Adipocyte (in vitro differentiated cells): ENCODE measurements around the gene ZDHHC11.
"Not testable (repeated sequence)": the region's sequence is repeated elsewhere in the genome, so short reads cannot be mapped to it uniquely, and the experiment has no call there.

Experiments used
- DNase-seq: peaks from one replicate; pipeline ENCODE4 v3.0.0-alpha.2; 2015; ENCODE audit warnings: low read depth
- H3K27me3 ChIP-seq: replicated peaks from 2 replicates; pipeline ENCODE4 v1.7.0; 2013; ENCODE audit warnings: mild to moderate bottlenecking, low read length, moderate library complexity; ENCODE audit not compliant: control insufficient read depth, insufficient read depth
- H3K36me3 ChIP-seq: 2 replicates; pipeline ENCODE4 v1.7.0; 2013; ENCODE audit warnings: low read length, mild to moderate bottlenecking, moderate library complexity; ENCODE audit not compliant: control insufficient read depth, insufficient read depth, severe bottlenecking
- H3K4me1 ChIP-seq: 2 replicates; pipeline ENCODE4 v1.7.0; 2013; ENCODE audit warnings: mild to moderate bottlenecking, low read length, moderate library complexity; ENCODE audit not compliant: control insufficient read depth, insufficient read depth
- H3K4me3 ChIP-seq: 2 replicates; pipeline ENCODE4 v1.7.0; 2013; ENCODE audit warnings: mild to moderate bottlenecking, low read length, moderate library complexity
- H3K9ac ChIP-seq: 2 replicates; pipeline ENCODE4 v1.7.0; 2013; ENCODE audit warnings: mild to moderate bottlenecking, low read length, moderate library complexity
- H3K9me3 ChIP-seq: 2 replicates; pipeline ENCODE4 v1.7.0; 2013; ENCODE audit warnings: mild to moderate bottlenecking, low read length, moderate library complexity; ENCODE audit not compliant: control insufficient read depth

Gene ZDHHC11

DNA sequence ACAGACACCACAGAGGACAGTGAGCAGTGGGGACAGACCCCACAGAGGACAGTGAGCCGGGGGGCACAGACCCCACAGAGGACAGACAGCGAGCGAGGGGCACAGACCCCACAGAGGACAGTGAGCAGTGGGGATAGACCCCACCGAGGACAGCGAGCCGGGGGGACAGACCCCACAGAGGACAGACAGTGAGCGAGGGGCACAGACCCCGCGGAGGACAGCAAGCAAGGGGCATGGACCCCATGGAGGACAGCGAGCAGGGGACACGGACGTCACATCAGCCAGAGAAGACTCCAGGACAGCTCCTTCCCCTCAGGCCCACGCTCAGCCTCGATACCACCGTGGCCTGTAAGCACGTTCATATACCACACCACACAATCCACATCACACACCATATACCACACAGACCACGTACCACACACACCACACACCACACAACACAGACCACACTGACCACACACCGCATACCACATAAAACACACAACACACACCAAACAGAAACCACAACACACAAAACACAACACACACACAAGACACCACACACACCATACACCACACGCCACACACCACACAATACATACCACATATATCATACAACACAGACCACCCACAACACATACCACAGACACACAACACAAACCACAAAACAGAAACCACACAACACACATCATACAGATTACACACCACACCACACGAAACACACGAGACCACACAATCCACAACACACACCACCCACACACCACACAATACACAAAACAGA lies 5.2 kb upstream of the ZDHHC11 start:
- no peaks in the 10 kb centered on the region for H3K9me3 ChIP-seq
- DNase-seq, result no peak
- H3K27me3 ChIP-seq, result peaks cover 18% of the 10 kb centered on the region
- H3K4me3 ChIP-seq, result no peak overlapping the region
- H3K4me1 ChIP-seq, result no peaks in the 10 kb centered on the region
- H3K9ac ChIP-seq, result no peak overlapping the region
- H3K36me3 ChIP-seq, result no peaks in the 10 kb centered on the region

DNA sequence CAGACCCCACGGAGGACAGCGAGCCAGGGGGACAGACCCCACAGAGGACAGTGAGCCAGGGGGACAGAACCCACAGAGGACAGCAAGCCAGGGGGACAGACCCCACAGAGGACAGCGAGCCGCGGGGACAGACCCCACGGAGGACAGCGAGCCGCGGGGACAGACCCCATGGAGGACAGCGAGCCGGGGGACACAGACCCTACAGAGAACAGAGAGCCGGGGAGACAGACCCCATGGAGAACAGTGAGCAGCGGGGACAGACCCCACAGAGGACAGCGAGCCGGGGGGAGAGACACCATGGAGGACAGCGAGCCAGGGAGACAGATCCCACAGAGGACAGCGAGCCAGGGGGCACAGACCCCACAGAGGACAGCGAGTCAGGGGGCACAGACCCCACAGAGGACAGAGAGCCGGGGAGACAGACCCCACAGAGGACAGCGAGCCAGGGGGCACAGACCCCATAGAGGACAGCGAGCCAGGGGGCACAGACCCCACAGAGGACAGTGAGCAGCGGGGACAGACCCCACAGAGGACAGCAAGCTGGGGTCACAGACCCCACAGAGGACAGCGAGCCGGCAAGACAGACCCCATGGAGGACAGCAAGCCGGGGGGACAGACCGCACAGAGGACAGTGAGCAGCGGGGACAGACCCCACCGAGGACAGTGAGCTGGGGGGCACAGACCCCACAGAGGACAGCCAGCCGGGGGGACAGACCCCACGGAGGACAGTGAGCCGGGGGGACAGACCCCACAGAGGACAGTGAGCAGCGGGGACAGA lies 4.4 kb upstream of the ZDHHC11 start:
- no peaks in the 10 kb centered on the region for H3K9me3 ChIP-seq
- no peaks in the 10 kb centered on the region for H3K4me1 ChIP-seq
- DNase-seq, result no peak
- no peak overlapping the region for H3K9ac ChIP-seq
- peaks cover 26% of the 10 kb centered on the region for H3K27me3 ChIP-seq
- no peaks in the 10 kb centered on the region for H3K36me3 ChIP-seq
- H3K4me3 ChIP-seq, result no peak overlapping the region

DNA sequence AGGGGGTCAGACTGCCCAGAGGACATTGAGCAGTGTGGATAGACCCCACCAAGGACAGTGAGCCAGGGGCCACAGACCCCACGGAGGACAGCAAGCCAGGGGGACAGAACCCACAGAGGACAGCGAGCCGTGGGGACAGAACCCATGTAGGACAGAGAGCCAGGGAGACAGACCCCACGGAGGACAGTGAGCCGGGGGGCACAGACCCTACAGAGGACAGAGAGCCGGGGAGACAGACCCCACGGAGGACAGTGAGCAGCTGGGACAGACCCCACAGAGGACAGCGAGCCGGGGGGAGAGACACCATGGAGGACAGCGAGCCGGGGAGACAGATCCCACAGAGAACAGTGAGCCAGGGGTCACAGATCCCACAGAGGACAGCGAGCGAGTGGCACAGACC lies 3.4 kb upstream of the ZDHHC11 start:
- H3K4me1 ChIP-seq, result no peaks in the 10 kb centered on the region
- peaks cover 33% of the 10 kb centered on the region for H3K27me3 ChIP-seq
- no peaks in the 10 kb centered on the region for H3K9me3 ChIP-seq
- no peak for DNase-seq
- no peak overlapping the region for H3K9ac ChIP-seq
- H3K4me3 ChIP-seq, result no peak overlapping the region
- H3K36me3 ChIP-seq, result no peaks in the 10 kb centered on the region

DNA sequence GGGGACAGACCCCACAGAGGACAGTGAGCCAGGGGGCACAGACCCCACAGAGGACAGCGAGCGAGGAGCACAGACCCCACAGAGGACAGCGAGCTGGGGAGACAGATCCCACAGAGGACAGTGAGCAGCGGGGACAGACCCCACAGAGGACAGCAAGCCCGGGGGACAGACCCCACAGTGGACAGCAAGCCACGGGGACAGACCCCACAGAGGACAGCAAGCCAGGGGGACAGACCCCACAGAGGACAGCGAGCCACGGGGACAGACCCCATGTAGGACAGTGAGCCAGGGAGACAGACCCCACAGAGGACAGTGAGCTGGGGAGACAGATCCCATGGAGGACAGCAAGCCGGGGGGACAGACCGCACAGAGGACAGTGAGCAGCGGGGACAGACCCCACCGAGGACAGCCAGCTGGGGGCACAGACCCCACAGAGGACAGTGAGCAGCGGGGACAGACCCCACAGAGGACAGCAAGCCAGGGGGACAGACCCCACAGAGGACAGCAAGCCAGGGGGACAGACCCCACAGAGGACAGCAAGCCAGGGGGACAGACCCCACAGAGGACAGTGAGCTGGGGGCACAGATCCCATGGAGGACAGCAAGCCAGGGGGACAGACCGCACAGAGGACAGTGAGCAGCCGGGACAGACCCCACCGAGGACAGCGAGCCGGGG lies 2.8 kb upstream of the ZDHHC11 start:
- not testable (repeated sequence) for H3K9ac ChIP-seq, H3K4me3 ChIP-seq, H3K9me3 ChIP-seq, H3K4me1 ChIP-seq, H3K36me3 ChIP-seq, DNase-seq
- peaks cover 36% of the 10 kb centered on the region for H3K27me3 ChIP-seq

DNA sequence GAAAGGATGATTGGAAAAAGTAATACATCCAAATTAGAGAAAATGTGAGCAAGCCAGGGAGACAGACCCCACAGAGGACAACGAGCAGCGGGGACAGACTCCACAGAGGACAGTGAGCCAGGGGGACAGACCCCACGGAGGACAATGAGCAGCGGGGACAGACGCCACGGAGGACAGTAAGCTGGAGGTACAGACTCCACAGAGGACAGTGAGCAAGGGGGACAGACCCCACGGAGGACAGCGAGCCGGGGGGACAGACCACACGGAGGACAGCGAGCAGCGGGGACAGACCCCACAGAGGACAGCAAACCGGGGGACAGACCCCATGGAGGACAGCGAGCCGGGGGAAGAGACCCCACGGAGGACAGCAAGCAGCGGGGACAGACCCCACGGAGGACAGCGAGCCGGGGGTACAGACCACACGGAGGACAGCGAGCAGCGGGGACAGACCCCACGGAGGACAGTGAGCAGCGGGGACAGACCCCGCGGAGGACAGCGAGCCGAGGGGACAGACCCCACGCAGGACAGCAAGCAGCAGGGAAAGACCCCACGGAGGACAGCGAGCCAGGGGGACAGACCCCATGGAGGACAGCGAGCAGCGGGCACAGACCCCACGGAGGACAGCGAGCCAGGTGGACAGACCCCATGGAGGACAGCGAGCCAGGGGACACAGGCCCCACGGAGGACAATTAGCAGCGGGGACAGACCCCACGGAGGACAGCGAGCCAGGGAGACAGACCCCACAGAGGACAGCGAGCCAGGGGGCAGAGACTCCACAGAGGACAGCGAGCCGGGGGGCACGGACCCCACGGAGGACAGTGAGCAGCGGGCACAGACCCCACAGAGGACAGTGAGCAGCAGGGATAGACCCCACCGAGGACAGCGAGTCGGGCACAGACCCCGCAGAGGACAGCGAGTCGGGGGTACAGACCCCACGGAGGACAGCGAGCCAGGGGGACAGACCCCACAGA lies 1.9 kb upstream of the ZDHHC11 start:
- no peak overlapping the region for H3K9ac ChIP-seq
- DNase-seq, result no peak
- no peaks in the 10 kb centered on the region for H3K9me3 ChIP-seq
- H3K27me3 ChIP-seq, result peaks cover 36% of the 10 kb centered on the region
- H3K4me1 ChIP-seq, result no peaks in the 10 kb centered on the region
- no peak overlapping the region for H3K4me3 ChIP-seq
- H3K36me3 ChIP-seq, result no peaks in the 10 kb centered on the region

DNA sequence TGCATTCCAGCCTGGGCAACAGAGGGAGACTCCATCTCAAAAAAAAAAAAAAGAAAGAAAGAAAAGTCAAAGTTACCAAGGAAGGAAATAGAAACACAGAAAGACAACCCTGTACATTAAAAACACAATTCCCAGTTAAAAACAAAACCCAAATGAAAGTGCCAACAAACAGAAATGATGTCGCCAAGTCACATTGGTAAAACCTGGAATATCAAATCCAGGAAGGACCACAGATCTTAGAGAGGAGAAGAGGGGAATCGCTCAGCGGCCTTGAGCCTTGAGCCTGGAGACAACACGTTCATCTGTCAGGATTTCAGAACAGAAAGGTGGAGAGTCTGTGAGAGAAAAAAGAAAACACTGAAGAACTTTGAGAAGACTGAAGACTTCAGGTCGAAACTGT lies 1.2 kb upstream of the ZDHHC11 start:
- no peak overlapping the region for H3K4me3 ChIP-seq
- no peak overlapping the region for H3K9ac ChIP-seq
- no peak for DNase-seq
- H3K4me1 ChIP-seq, result no peaks in the 10 kb centered on the region
- no peaks in the 10 kb centered on the region for H3K36me3 ChIP-seq
- peaks cover 36% of the 10 kb centered on the region for H3K27me3 ChIP-seq
- no peaks in the 10 kb centered on the region for H3K9me3 ChIP-seq

DNA sequence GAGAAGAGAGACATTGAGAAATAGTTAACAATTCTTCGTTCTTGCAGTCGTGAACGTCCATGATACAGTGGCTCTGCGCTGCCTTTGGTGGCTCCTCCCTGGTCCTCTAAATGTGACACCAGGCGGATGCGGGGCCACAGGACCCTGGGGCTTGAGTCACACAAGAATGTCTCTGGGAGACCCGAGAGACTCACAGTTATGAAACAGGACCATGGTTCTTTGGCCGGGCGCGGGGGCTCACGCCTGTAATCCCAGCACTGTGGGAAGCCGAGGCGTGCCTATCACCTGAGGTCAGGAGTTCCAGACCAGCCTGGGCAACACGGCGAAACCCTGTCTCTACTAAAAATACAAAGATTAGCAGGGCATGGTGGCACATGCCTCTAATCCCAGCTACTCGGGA lies 767 bp upstream of the ZDHHC11 start:
- no peak for DNase-seq
- Histone ChIP-seq H3K27me3 (peaks cover 38% of the 10 kb centered on the region), H3K36me3 (no peaks in the 10 kb centered on the region), H3K9me3 (no peaks in the 10 kb centered on the region), H3K4me1 (no peaks in the 10 kb centered on the region), H3K9ac (no peak overlapping the region), H3K4me3 (no peak overlapping the region)

DNA sequence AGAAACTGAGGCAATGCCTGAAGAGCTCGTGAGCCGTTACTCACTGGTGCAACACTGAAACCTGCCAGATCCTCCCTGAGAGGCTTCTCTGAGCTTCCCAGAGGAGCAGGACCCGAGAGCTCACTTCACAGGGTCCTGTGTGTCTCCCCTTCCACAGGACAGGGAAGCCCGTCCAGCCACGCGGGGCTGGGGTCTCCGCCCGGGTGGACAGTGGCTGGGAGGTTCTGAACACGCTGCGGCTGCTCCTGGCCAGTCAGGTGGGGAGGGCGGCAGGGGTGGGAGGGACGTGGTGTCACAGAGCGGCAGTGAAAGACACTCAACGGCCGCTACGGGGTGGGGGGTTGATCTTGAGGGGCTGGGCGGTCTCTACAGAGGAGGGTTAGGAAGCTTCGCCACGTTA lies 290 bp upstream of the ZDHHC11 start:
- no peak for DNase-seq
- no peaks in the 10 kb centered on the region for H3K36me3 ChIP-seq
- H3K9me3 ChIP-seq, result no peaks in the 10 kb centered on the region
- H3K9ac ChIP-seq, result no peak overlapping the region
- no peak overlapping the region for H3K4me3 ChIP-seq
- no peaks in the 10 kb centered on the region for H3K4me1 ChIP-seq
- H3K27me3 ChIP-seq, result peaks cover 35% of the 10 kb centered on the region

DNA sequence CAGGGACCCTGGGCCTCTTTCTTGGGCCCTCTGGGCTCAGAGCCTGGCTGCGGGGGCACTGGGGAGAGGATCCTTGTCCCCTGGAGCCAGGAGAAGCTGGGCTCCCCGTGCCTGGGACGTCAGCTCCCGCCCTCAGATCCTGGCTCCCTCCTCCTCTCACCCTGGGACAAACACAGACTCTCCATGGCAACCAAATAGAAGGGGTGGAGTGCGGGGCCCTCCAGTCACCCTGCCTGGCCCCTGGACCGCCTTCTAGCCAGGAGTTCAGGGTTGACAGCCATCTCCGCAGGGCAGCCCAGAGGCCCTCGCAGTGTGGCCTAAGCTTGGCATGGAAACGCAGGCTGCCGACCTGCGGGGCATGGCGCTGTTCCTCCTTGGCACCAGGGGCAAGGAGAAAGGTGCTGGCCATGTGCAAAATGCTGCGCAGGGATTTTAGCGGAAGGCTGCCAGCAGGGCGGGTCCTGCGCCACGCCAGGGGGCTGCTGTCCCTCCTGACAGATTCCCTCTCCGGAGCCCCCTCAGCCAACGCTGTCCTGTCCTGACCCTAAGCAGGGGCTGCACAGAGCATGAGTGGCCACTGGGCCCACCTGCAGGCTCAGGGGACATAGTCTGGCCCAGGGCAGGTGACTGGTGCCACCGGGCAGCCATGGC lies 1.0 kb downstream of the ZDHHC11 start:
- no peaks in the 10 kb centered on the region for H3K4me1 ChIP-seq
- no peak for DNase-seq
- H3K36me3 ChIP-seq, result no peaks in the 10 kb centered on the region
- H3K9ac ChIP-seq, result no peak overlapping the region
- H3K9me3 ChIP-seq, result no peaks in the 10 kb centered on the region
- H3K4me3 ChIP-seq, result no peak overlapping the region
- H3K27me3 ChIP-seq, result peaks cover 35% of the 10 kb centered on the region

DNA sequence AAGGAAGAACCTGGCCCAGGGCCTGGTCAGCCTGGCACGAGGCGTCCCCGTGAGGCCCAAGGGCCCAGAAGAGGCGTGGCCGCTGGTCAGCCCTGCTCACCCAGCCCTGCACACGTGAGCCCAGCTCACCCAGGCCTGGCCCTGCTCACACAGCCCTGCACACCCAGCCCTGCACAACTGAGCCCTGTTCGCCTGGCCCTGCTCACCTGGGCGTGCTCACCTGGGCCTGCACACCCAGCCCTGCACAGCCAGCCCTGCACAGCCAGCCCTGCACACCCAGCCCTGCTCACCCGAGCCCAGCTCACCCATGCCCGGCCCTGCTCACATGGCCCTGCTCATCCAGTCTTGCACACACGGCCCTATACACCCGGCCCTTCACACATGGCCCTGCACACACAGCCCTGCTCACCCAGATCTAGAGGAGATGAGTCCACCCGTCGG lies 2.1 kb downstream of the ZDHHC11 start:
- H3K4me3 ChIP-seq, result no peak overlapping the region
- DNase-seq, result no peak
- no peak overlapping the region for H3K9ac ChIP-seq
- H3K36me3 ChIP-seq, result no peaks in the 10 kb centered on the region
- no peaks in the 10 kb centered on the region for H3K4me1 ChIP-seq
- peaks cover 33% of the 10 kb centered on the region for H3K27me3 ChIP-seq
- H3K9me3 ChIP-seq, result no peaks in the 10 kb centered on the region
